Measurements from ENCODE around the gene NKX6-1. TPM values are rescaled to one million over a fixed set of nuclear protein-coding genes. Genes with fewer than 3 reads are reported as not detected.

The NKX6-1 gene
- total and polyA plus RNA-seq, 3 donors from 2014 or later, result 0.87 to 1.9 (median 1.3) TPM

DNA sequence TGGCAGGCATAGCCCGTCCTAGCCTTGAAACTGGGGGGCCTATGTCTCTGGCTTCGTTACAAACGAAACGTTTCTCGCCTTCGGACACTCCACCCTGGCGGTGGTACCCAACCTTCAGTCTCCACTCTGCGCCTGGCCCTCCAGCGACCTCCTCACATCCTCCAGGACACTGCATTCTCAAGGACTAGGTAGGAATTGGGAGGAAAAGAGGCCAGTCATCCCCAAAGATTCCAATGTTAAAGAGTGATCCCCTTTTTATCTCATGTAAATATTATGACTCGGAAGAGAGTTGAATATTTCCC is 2.1 kb upstream of the NKX6-1 start:
- TF ChIP-seq POLR2A (IDR thresholded peaks at IDR 0.05), result no peak
- TF ChIP-seq, protein P1, sequence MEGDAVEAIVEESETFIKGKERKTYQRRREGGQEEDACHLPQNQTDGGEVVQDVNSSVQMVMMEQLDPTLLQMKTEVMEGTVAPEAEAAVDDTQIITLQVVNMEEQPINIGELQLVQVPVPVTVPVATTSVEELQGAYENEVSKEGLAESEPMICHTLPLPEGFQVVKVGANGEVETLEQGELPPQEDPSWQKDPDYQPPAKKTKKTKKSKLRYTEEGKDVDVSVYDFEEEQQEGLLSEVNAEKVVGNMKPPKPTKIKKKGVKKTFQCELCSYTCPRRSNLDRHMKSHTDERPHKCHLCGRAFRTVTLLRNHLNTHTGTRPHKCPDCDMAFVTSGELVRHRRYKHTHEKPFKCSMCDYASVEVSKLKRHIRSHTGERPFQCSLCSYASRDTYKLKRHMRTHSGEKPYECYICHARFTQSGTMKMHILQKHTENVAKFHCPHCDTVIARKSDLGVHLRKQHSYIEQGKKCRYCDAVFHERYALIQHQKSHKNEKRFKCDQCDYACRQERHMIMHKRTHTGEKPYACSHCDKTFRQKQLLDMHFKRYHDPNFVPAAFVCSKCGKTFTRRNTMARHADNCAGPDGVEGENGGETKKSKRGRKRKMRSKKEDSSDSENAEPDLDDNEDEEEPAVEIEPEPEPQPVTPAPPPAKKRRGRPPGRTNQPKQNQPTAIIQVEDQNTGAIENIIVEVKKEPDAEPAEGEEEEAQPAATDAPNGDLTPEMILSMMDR (IDR thresholded peaks at IDR 0.05), result no peak
- intact Hi-C loops (cut with DNase I; ENCODE audit: low total_unique reads), result no loop called here
- no peak for DNase-seq
- H3K4me3 ChIP-seq, result no peak overlapping the region
- 1 to 7% methylated on average over 10 of the region's 10 CpGs for WGBS, 2 donors
- H3K27ac ChIP-seq, result no peak overlapping the region
- H3K9me3 ChIP-seq, result no peaks in the 10 kb centered on the region
- H3K4me1 ChIP-seq, result peaks cover 10% of the 10 kb centered on the region
- peaks cover 2% of the 10 kb centered on the region for H3K27me3 ChIP-seq
- no peaks in the 10 kb centered on the region for H3K36me3 ChIP-seq (ENCODE audit: low read depth, missing control alignments)

DNA sequence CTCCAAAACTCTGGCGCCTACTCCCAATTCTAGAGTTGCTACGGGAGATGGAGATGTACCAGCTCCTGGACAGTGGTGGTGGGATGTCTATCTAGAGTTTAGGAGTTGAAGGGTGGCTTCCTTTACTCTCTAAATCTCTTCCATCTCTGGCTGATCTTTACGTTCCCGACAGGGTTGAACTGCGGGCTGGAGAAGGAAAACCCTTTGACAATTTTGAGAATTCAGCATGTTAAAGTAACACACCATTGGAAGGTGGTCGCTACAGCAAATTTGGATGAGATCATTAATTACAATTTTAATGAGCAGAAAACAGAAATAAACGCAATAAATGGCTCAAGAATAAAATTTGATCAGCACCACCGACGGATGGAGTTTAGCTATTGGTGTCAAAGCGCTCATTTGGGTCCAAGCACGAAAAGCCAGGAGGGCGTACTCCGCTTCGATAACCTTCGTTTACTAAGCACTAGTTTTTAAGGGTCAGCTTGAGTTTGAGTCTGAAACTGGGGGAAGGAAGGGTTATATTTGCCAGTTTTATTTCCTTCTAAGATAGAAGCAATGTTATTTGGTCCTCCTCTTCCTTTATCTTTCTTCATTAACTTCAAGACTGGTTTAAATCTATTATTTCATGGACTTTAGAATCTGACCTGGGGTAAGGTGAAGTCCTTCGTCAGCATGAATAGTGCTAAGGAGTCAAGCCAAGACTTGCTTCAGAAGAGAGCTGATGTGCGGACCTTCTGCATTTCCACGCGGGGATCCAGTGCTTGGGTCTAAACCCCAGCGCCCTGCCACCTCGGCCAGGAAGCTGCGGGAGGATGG is 1.5 kb upstream of the NKX6-1 start:
- Histone ChIP-seq H3K4me3 (no peak overlapping the region), H3K27ac (no peak overlapping the region), H3K27me3 (peaks cover 2% of the 10 kb centered on the region), H3K9me3 (no peaks in the 10 kb centered on the region), H3K36me3 (ENCODE audit: low read depth, missing control alignments) (no peaks in the 10 kb centered on the region), H3K4me1 (peaks cover 10% of the 10 kb centered on the region)
- TF ChIP-seq POLR2A (IDR thresholded peaks at IDR 0.05), result no peak
- TF ChIP-seq, protein P1 (IDR thresholded peaks at IDR 0.05), result no peak
- DNase-seq, result no peak
- intact Hi-C loops (cut with DNase I; ENCODE audit: low total_unique reads), result no loop called here
- 9 to 11% methylated on average over 22 of the region's 22 CpGs for WGBS, 2 donors

DNA sequence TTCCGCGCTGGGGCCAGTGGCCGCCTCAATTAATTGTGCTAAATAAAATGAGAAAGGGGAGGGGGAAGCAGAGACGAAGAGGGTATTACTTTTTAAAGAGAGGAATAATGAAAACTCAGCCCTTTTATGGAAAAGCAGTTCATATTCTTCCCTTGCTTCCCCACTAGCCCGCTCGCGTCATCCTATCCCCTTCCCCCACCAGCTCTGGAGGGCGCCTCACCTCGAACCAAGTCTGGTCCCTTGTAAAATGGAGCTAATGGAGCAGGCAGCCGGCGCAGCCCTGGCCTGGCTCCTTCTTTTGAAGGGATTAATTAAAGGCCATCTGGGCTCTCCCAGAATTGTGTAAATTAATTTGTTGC is 511 bp upstream of the NKX6-1 start:
- H3K9me3 ChIP-seq, result no peaks in the 10 kb centered on the region
- DNase-seq, result no peak
- peaks cover 2% of the 10 kb centered on the region for H3K27me3 ChIP-seq
- intact Hi-C loops (cut with DNase I; ENCODE audit: low total_unique reads), result no loop called here
- 4 to 7% methylated on average over 11 of the region's 11 CpGs for WGBS, 2 donors
- TF ChIP-seq POLR2A (IDR thresholded peaks at IDR 0.05), result no peak
- TF ChIP-seq, protein P1 (IDR thresholded peaks at IDR 0.05), result no peak
- no peaks in the 10 kb centered on the region for H3K36me3 ChIP-seq (ENCODE audit: low read depth, missing control alignments)
- peaks cover 10% of the 10 kb centered on the region for H3K4me1 ChIP-seq
- peak overlapping the region in 1 of 2 donors; percentile 54 for H3K4me3 ChIP-seq
- H3K27ac ChIP-seq, result no peak overlapping the region

DNA sequence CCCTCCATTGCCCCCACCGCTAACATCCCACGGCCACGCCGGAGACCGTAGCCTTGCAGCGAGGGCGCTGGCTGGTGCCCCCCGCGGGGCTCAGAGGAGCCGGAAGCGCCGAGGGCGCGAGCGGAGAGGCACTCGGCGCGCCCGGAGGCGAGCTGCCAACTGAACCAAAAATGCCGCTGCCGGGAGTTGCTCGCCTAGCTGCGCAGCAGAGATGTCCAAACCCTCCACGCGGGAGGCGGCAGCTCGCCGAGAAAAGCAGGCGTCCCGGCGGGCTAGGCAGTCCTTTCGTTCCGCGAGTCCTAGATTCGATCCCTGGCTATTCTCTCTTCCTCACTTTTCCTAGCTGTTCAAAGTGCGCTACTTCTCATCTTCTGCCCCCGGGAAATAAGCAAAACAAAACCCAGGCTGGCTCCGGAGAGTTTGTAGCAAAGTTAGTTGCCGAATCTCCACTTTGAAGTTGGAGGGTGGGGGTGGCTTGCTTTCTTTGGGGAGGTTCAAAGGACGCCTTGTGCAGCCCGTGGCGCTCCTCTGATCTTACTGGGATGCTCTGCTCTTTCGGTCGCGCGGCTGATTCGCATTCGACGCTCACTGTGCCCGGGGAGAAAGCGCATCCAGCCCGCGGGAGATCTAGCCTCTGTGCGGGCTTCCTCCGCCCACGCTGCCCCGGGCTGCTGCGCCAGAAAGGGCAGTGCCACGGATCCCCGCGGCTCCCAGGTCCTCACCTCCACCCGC is 723 bp downstream of the NKX6-1 start:
- H3K36me3 ChIP-seq (ENCODE audit: low read depth, missing control alignments), result no peaks in the 10 kb centered on the region
- H3K27me3 ChIP-seq, result peaks cover 2% of the 10 kb centered on the region
- no peaks in the 10 kb centered on the region for H3K9me3 ChIP-seq
- no peak for DNase-seq
- peak overlapping the region; percentile 40 to 54 for H3K4me3 ChIP-seq
- intact Hi-C loops (cut with DNase I; ENCODE audit: low total_unique reads), result no loop called here
- 0% methylated on average over 30 to 63 of the region's 63 CpGs for WGBS, 2 donors
- H3K27ac ChIP-seq, result no peak overlapping the region
- no peak for TF ChIP-seq POLR2A (IDR thresholded peaks at IDR 0.05)
- TF ChIP-seq, protein P1 (IDR thresholded peaks at IDR 0.05), result no peak
- H3K4me1 ChIP-seq, result peaks cover 10% of the 10 kb centered on the region
